Measurements from ENCODE around the gene MACROD2. TPM values are rescaled to one million over a fixed set of nuclear protein-coding genes. Genes with fewer than 3 reads are reported as not detected.

MACROD2 gene
- total RNA-seq, 2 donors from 2014 or later: 0.94 to 10.4 TPM

DNA sequence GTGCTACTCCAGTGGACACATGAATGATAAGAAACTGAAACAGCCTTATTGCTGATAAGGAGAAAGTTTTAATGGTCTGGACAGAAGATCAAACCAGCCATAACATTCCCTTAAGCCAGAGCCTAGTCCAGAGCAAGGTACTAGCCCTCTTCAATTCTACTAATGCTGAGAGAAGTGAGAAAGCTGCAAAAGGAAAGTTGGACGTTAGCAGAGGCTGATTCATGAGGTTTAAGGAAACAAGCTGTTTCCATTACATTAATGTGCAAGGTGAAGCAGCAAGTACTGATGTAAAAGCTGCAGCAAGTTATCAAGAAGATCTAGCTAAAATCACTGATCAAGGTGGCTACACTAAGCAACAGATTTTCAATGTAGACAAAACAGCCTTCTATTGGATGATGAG, 1943.5 kb downstream of the MACROD2 start:
- Histone ChIP-seq H3K36me3 (no peaks in the 10 kb centered on the region), H3K27ac (no peak overlapping the region), H3K9me3 (peaks cover 5 to 14% of the 10 kb centered on the region in 2 donors), H3K4me1 (no peaks in the 10 kb centered on the region), H3K4me3 (no peak overlapping the region), H3K27me3 (no peaks in the 10 kb centered on the region)
- no peak for DNase-seq (ENCODE audit: low spot score)
- TF ChIP-seq CTCF (IDR thresholded peaks at IDR 0.05): no peak

DNA sequence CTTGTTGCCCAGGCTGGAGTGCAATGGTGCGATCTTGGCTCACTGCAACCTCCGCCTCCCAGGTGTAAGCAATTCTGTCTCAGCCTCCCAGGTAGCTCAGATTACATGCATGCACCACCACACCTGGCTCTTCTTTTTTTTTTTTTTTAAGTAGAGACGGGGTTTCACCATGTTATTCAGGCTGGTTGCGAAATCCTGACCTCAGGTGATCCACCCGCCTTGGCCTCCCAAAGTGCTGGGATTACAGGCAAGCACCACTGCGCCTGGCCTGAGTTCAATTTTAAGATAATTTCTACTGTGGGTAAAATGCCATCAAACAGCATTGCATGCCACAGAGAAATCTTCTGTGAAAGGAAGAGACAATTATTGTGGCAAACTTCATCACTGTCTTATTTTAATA, 1944.8 kb downstream of the MACROD2 start:
- H3K27ac ChIP-seq: no peak overlapping the region
- H3K9me3 ChIP-seq: peaks cover 5 to 14% of the 10 kb centered on the region in 2 donors
- no peaks in the 10 kb centered on the region for H3K4me1 ChIP-seq
- H3K36me3 ChIP-seq: no peaks in the 10 kb centered on the region
- no peak overlapping the region for H3K4me3 ChIP-seq
- no peak for TF ChIP-seq CTCF (IDR thresholded peaks at IDR 0.05)
- no peaks in the 10 kb centered on the region for H3K27me3 ChIP-seq
- no peak for DNase-seq (ENCODE audit: low spot score)

GRCh38 chr20:15942130-15942529, 1946.8 kb downstream of the MACROD2 start:
- TF ChIP-seq CTCF (IDR thresholded peaks at IDR 0.05): no peak
- Histone ChIP-seq H3K9me3 (peaks cover 5 to 14% of the 10 kb centered on the region in 2 donors), H3K27me3 (no peaks in the 10 kb centered on the region), H3K4me1 (no peaks in the 10 kb centered on the region), H3K27ac (no peak overlapping the region), H3K36me3 (no peaks in the 10 kb centered on the region), H3K4me3 (no peak overlapping the region)
- DNase-seq (ENCODE audit: low spot score): no peak

- TF ChIP-seq CTCF (IDR thresholded peaks at IDR 0.05): no peak
- Histone ChIP-seq H3K9me3 (no peaks in the 10 kb centered on the region), H3K27me3 (no peaks in the 10 kb centered on the region)
Observed at GRCh38 chr20:15945289-15945688, 1950.0 kb downstream of the MACROD2 start.

GRCh38 chr20:15949391-15949790, 1954.1 kb downstream of the MACROD2 start:
- no peak for TF ChIP-seq CTCF (IDR thresholded peaks at IDR 0.05)
- no peaks in the 10 kb centered on the region for H3K4me1 ChIP-seq
- DNase-seq (ENCODE audit: low spot score): no peak
- no peaks in the 10 kb centered on the region for H3K36me3 ChIP-seq
- no peaks in the 10 kb centered on the region for H3K27me3 ChIP-seq
- no peaks in the 10 kb centered on the region for H3K9me3 ChIP-seq
- no peak overlapping the region for H3K4me3 ChIP-seq
- no peak overlapping the region for H3K27ac ChIP-seq

More at GRCh38 chr20:15945289-15945688, 1950.0 kb downstream of the MACROD2 start:
- no peak for DNase-seq (ENCODE audit: low spot score)
- Histone ChIP-seq H3K27ac (no peak overlapping the region), H3K4me1 (no peaks in the 10 kb centered on the region), H3K36me3 (no peaks in the 10 kb centered on the region), H3K4me3 (no peak overlapping the region)

DNA sequence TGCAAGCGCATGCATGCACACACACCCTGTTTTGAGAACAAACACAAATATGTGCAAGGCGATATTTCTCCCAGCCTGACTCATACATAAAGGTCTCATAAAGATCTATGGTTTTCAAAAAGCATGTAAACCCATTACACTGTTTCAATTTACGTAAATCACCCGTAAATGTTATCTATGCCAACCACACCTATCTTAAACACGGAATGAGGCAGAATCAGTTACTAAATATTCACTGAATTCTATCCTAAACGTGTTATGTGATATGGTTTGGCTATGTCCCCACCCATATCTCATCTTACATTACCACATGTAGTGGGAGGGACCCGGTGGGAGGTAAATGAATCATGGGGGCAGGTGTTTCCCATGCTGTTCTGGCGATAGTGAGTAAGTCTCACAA, 1956.3 kb downstream of the MACROD2 start:
- H3K9me3 ChIP-seq: no peaks in the 10 kb centered on the region
- H3K27me3 ChIP-seq: no peaks in the 10 kb centered on the region
- H3K27ac ChIP-seq: no peak overlapping the region
- no peaks in the 10 kb centered on the region for H3K36me3 ChIP-seq
- no peak overlapping the region for H3K4me3 ChIP-seq
- TF ChIP-seq CTCF (IDR thresholded peaks at IDR 0.05): no peak
- H3K4me1 ChIP-seq: no peaks in the 10 kb centered on the region
- no peak for DNase-seq (ENCODE audit: low spot score)

Data from right atrium auricular region (tissue), 2 donors.